Subcutaneous abdominal adipose tissue (tissue), 5 donors: ENCODE measurements around the gene MOK.
A peak's percentile ranks its signal among the peaks of the same experiment; 100 is the strongest.

Experiments used
- H3K27ac ChIP-seq: one replicate; pipeline ENCODE4 v1.7.0; 2013; ENCODE audit warnings: low read depth, mild to moderate bottlenecking, inconsistent platforms, low read length, moderate library complexity
- H3K27me3 ChIP-seq, 5 donors: one replicate each; pipeline ENCODE4 v1.7.0; 2013; ENCODE audit warnings: low read length in 5 of 5, inconsistent platforms in 1 of 5; ENCODE audit not compliant: control insufficient read depth in 5 of 5, insufficient read depth in 4 of 5
- H3K36me3 ChIP-seq, 5 donors: one replicate each; pipeline ENCODE4 v1.7.0; 2013; ENCODE audit warnings: low read length in 5 of 5; ENCODE audit not compliant: control insufficient read depth in 5 of 5, insufficient read depth in 5 of 5
- H3K4me1 ChIP-seq, 5 donors: one replicate each; pipeline ENCODE4 v1.7.0; 2013; ENCODE audit warnings: low read length in 5 of 5, mild to moderate bottlenecking in 3 of 5, moderate library complexity in 1 of 5; ENCODE audit not compliant: control insufficient read depth in 5 of 5, insufficient read depth in 5 of 5
- H3K4me3 ChIP-seq, 5 donors: one replicate each; pipeline ENCODE4 v1.7.0; 2013; ENCODE audit warnings: low read length in 5 of 5, low read depth in 1 of 5
- H3K9ac ChIP-seq, 5 donors: one replicate each; pipeline ENCODE4 v1.7.0; 2013; ENCODE audit warnings: low read length in 5 of 5, mild to moderate bottlenecking in 4 of 5, moderate library complexity in 3 of 5
- H3K9me3 ChIP-seq, 5 donors: one replicate each; pipeline ENCODE4 v1.7.0; 2013; ENCODE audit warnings: low read length in 5 of 5; ENCODE audit not compliant: control insufficient read depth in 5 of 5
- donor health status: healthy.
- donor health status: healthy.
- donor health status: healthy.
- donor health status: healthy.
- donor health status: healthy.

The MOK gene

GRCh38 chr14:102277874-102278630, 26.9 kb downstream of the MOK start:
- Histone ChIP-seq H3K27ac (no peak overlapping the region), H3K27me3 (no peaks in the 10 kb centered on the region), H3K4me3 (no peak overlapping the region), H3K36me3 (peaks cover 0 to 16% (median 8%) of the 10 kb centered on the region in 5 donors), H3K4me1 (no peaks in the 10 kb centered on the region), H3K9ac (no peak overlapping the region), H3K9me3 (no peaks in the 10 kb centered on the region)

- H3K4me1 ChIP-seq: no peaks in the 10 kb centered on the region
- no peaks in the 10 kb centered on the region for H3K27me3 ChIP-seq
- H3K9me3 ChIP-seq: no peaks in the 10 kb centered on the region
- H3K4me3 ChIP-seq: no peak overlapping the region
- no peak overlapping the region for H3K27ac ChIP-seq
- peaks cover 0 to 13% (median 8%) of the 10 kb centered on the region in 5 donors for H3K36me3 ChIP-seq
- H3K9ac ChIP-seq: no peak overlapping the region
These were observed 29.1 kb downstream of the MOK start for GRCh38 chr14:102275866-102276265.

GRCh38 chr14:102272392-102272791, 32.6 kb downstream of the MOK start:
- Histone ChIP-seq H3K4me3 (no peak overlapping the region), H3K27me3 (no peaks in the 10 kb centered on the region), H3K9ac (no peak overlapping the region), H3K9me3 (no peaks in the 10 kb centered on the region), H3K36me3 (no peaks in the 10 kb centered on the region), H3K4me1 (no peaks in the 10 kb centered on the region), H3K27ac (no peak overlapping the region)

GRCh38 chr14:102264775-102265174, 40.2 kb downstream of the MOK start:
- no peak overlapping the region for H3K27ac ChIP-seq
- peak overlapping the region in 1 of 5 donors; percentile 43 for H3K9ac ChIP-seq
- no peaks in the 10 kb centered on the region for H3K36me3 ChIP-seq
- no peaks in the 10 kb centered on the region for H3K27me3 ChIP-seq
- no peaks in the 10 kb centered on the region for H3K9me3 ChIP-seq
- H3K4me1 ChIP-seq: peaks cover 0 to 11% (median 10%) of the 10 kb centered on the region in 5 donors
- no peak overlapping the region for H3K4me3 ChIP-seq

- H3K9me3 ChIP-seq: no peaks in the 10 kb centered on the region
- peak overlapping the region in 1 of 5 donors; percentile 43 for H3K9ac ChIP-seq
- peaks cover 0 to 11% (median 10%) of the 10 kb centered on the region in 5 donors for H3K4me1 ChIP-seq
- no peak overlapping the region for H3K27ac ChIP-seq
- no peak overlapping the region for H3K4me3 ChIP-seq
- H3K27me3 ChIP-seq: no peaks in the 10 kb centered on the region
- H3K36me3 ChIP-seq: no peaks in the 10 kb centered on the region
These were observed 40.6 kb downstream of the MOK start for GRCh38 chr14:102264355-102264754.

GRCh38 chr14:102262929-102263462, 42.0 kb downstream of the MOK start:
- Histone ChIP-seq H3K27ac (no peak overlapping the region), H3K4me1 (peaks cover 0 to 11% (median 10%) of the 10 kb centered on the region in 5 donors), H3K36me3 (no peaks in the 10 kb centered on the region), H3K27me3 (no peaks in the 10 kb centered on the region), H3K4me3 (no peak overlapping the region), H3K9ac (no peak overlapping the region), H3K9me3 (no peaks in the 10 kb centered on the region)

GRCh38 chr14:102258136-102258535, 46.8 kb downstream of the MOK start:
- Histone ChIP-seq H3K4me3 (no peak overlapping the region), H3K36me3 (no peaks in the 10 kb centered on the region), H3K27ac (no peak overlapping the region), H3K27me3 (no peaks in the 10 kb centered on the region), H3K9ac (no peak overlapping the region), H3K9me3 (no peaks in the 10 kb centered on the region), H3K4me1 (peaks cover 0 to 3% (median 0%) of the 10 kb centered on the region in 5 donors)

- no peak overlapping the region for H3K9ac ChIP-seq
These were observed 48.2 kb downstream of the MOK start for GRCh38 chr14:102256716-102257115.

GRCh38 chr14:102255401-102256190, 49.4 kb downstream of the MOK start:
- H3K27ac ChIP-seq: no peak overlapping the region
- H3K27me3 ChIP-seq: no peaks in the 10 kb centered on the region
- H3K4me1 ChIP-seq: no peaks in the 10 kb centered on the region
- no peaks in the 10 kb centered on the region for H3K9me3 ChIP-seq
- no peak overlapping the region for H3K9ac ChIP-seq
- H3K36me3 ChIP-seq: peaks cover 0 to 5% (median 0%) of the 10 kb centered on the region in 5 donors
- no peak overlapping the region for H3K4me3 ChIP-seq

More at GRCh38 chr14:102256716-102257115, 48.2 kb downstream of the MOK start:
- no peak overlapping the region for H3K27ac ChIP-seq
- no peaks in the 10 kb centered on the region for H3K27me3 ChIP-seq
- H3K4me3 ChIP-seq: no peak overlapping the region
- H3K9me3 ChIP-seq: no peaks in the 10 kb centered on the region
- no peaks in the 10 kb centered on the region for H3K4me1 ChIP-seq
- H3K36me3 ChIP-seq: no peaks in the 10 kb centered on the region
